ENCODE data around the gene PDCD7.

Gene PDCD7

GRCh38 chr15:65069779-65070546 is 63.6 kb downstream of the PDCD7 start:
- DNase-seq: no peak

GRCh38 chr15:65069179-65069578 is 64.4 kb downstream of the PDCD7 start:
- DNase-seq: no peak

GRCh38 chr15:65068403-65068788 is 65.2 kb downstream of the PDCD7 start:
- DNase-seq: no peak

- DNase-seq: no peak
These were observed 65.8 kb downstream of the PDCD7 start, which contains the start of gene RASL12 for GRCh38 chr15:65067645-65068402. Gene RASL12, minus strand, starts transcription at chr15:65067991. Its CDS starts 156 bp downstream, at chr15:65067835.
